GM21526 (cell line): ENCODE measurements around the gene TAF1B.

Source experiments
- ATAC-seq: cut with Tn5 transposase; IDR thresholded peaks from one replicate; pipeline ENCODE4 v1.9.1; 2021; ENCODE audit warnings: moderate library complexity; ENCODE audit not compliant: unreplicated experiment, low FRiP score

Gene TAF1B

GRCh38 chr2:9982248-9982647, 139.0 kb downstream of the TAF1B start:
- ATAC-seq, result no peak

GRCh38 chr2:9982891-9983290, 139.6 kb downstream of the TAF1B start:
- no peak for ATAC-seq

- ATAC-seq, result no peak
Observed at GRCh38 chr2:9983401-9984216, 140.3 kb downstream of the TAF1B start.
